Measurements from ENCODE around the gene FTL.

The FTL gene

GRCh38 chr19:48992581-48993174 lies 27.6 kb downstream of the FTL start:
- peak; percentile 32 for DNase-seq

GRCh38 chr19:48993175-48994034 lies 28.3 kb downstream of the FTL start, which contains the start of the genes GYS1 and RUVBL2:
Gene GYS1 (minus strand): TSS chr19:48993309. CDS start chr19:48993112, 197 bp downstream.
Gene RUVBL2 (plus strand): TSS chr19:48993887. CDS start chr19:48993912, 25 bp downstream.
- peak; percentile 100 for DNase-seq

- DNase-seq = no peak
These were observed 28.9 kb downstream of the FTL start for GRCh38 chr19:48994035-48994386.

GRCh38 chr19:48997972-48998371 lies 32.9 kb downstream of the FTL start:
- DNase-seq = peak; percentile 90

- peak; percentile 85 for DNase-seq
These were observed 34.6 kb downstream of the FTL start for GRCh38 chr19:48999481-49000325.

GRCh38 chr19:49004133-49004532 lies 39.0 kb downstream of the FTL start:
- no peak for DNase-seq

- DNase-seq = no peak
These were observed 40.0 kb downstream of the FTL start for GRCh38 chr19:49004964-49005614.

- DNase-seq = no peak
These were observed 41.8 kb downstream of the FTL start for GRCh38 chr19:49006905-49007304.

GRCh38 chr19:49009828-49010227 lies 44.7 kb downstream of the FTL start:
- DNase-seq = no peak

- no peak for DNase-seq
These were observed 45.3 kb downstream of the FTL start for GRCh38 chr19:49010453-49010852.

- no peak for DNase-seq
These were observed 46.1 kb downstream of the FTL start for GRCh38 chr19:49011194-49011593.

GRCh38 chr19:49014123-49014869 lies 49.2 kb downstream of the FTL start:
- DNase-seq = no peak

GRCh38 chr19:49014870-49015255 lies 49.8 kb downstream of the FTL start:
- no peak for DNase-seq

- no peak for DNase-seq
These were observed 51.1 kb downstream of the FTL start for GRCh38 chr19:49016067-49016839.
